GM12865 (cell line): ENCODE results near the gene DLG5.

Experiments
- DNase-seq: peaks from one replicate; pipeline ENCODE4 v3.0.0; 2010; ENCODE audit warnings: low read depth
- H3K4me3 ChIP-seq: 2 replicates; pipeline ENCODE4 v1.5.1; 2011; ENCODE audit warnings: mild to moderate bottlenecking, low read depth, low read length, control low read depth
- CTCF ChIP-seq: IDR thresholded peaks from 2 replicates; pipeline ENCODE4 v1.5.1; 2011; ENCODE audit warnings: low read length, control low read depth, low read depth, inconsistent platforms; ENCODE audit not compliant: insufficient read depth; ENCODE audit errors: missing control alignments

The DLG5 gene

DNA sequence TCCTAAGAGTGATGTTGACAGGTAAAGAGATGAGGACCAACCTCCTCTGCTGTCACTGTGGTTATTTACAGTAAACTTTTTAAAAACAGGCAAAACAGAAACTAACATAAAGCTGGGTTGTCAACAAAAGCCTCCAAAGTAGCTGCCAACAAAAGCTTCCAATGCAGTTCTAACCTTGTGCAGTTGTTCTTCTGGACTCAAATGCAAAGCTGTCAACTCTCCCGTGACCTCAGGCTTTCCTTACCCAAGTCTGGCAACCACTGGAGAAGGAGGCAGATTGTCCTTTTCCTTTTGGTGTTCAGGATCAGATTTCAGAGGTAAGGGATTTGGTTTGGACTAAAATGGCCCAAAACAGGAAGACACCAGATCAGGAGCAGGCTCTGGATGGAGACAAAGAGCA, 63.1 kb downstream of the DLG5 start:
- no peak overlapping the region for H3K4me3 ChIP-seq
- no peak for TF ChIP-seq CTCF
- no peak for DNase-seq

- no peak for TF ChIP-seq CTCF
- no peak overlapping the region for H3K4me3 ChIP-seq
- DNase-seq = no peak
Observed at GRCh38 chr10:77862595-77862994, 64.0 kb downstream of the DLG5 start.

GRCh38 chr10:77861366-77861765, 65.2 kb downstream of the DLG5 start:
- no peak overlapping the region for H3K4me3 ChIP-seq
- no peak for TF ChIP-seq CTCF
- no peak for DNase-seq

DNA sequence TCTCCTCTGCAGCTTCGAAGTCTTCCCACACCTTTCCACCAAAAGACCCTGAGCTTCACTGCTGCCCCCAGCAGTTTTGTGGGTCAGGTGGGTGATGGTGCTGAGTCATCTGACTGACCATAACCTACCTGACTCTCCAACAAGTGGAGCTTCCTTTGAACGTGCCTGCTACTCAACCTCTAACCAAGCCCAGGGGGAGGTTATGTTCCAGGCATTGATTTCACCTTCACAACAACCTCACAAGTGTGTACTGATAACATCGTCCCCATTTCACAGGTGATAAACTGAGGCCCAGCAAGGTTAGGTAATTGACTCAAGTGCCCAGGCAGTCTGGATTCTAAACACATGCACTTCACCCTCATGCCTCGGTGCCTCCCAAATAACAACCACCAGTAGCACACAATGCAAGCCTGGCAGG, 66.7 kb downstream of the DLG5 start:
- DNase-seq = no peak
- no peak overlapping the region for H3K4me3 ChIP-seq
- TF ChIP-seq CTCF = no peak

GRCh38 chr10:77859200-77859864, 67.2 kb downstream of the DLG5 start:
- no peak for TF ChIP-seq CTCF
- H3K4me3 ChIP-seq = no peak overlapping the region
- DNase-seq = no peak

- H3K4me3 ChIP-seq = no peak overlapping the region
- no peak for DNase-seq
- no peak for TF ChIP-seq CTCF
Observed at GRCh38 chr10:77857272-77857671, 69.3 kb downstream of the DLG5 start.

DNA sequence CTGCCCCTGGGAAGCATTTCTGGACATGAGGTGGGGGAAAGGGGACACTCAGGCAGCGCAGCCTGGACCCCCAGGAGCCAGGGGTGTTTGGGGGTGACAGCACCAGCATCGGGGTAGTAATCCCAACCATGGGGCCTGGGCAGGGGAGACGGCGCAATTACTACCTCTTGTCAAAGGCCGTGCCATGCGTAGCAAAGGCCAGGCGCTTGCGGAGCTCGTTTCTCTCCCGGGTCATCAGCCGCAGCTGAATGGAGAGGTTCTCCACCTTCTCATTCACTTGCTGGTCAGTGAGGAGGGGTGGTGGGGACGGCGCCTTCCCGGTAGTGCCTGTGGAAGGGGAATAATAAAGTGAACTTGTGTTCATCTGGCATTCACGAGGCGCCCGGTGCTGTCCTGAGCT, 70.0 kb downstream of the DLG5 start:
- TF ChIP-seq CTCF = no peak
- no peak for DNase-seq
- no peak overlapping the region for H3K4me3 ChIP-seq
